T1000 (cell line): ENCODE data around the gene CSH1.
"Not testable (repeated sequence)": the region's sequence is repeated elsewhere in the genome, so short reads cannot be mapped to it uniquely, and the experiment has no call there.

Experiments
- DNase-seq: peaks from one replicate; lab custom pipeline; 2025; ENCODE audit warnings: mixed read lengths; lab: John Stamatoyannopoulos, UW

CSH1 gene

GRCh38 chr17:63904796-63905195 is 8.4 kb upstream of the CSH1 start:
- not testable (repeated sequence) for DNase-seq

- not testable (repeated sequence) for DNase-seq
Measured at GRCh38 chr17:63903787-63904201, 7.4 kb upstream of the CSH1 start.

- DNase-seq = not testable (repeated sequence)
Measured at GRCh38 chr17:63901971-63902370, 5.6 kb upstream of the CSH1 start.

GRCh38 chr17:63898899-63899798 is 2.8 kb upstream of the CSH1 start:
- DNase-seq = not testable (repeated sequence)

- not testable (repeated sequence) for DNase-seq
Measured at GRCh38 chr17:63894821-63895220, 1.6 kb downstream of the CSH1 start.

GRCh38 chr17:63894021-63894420 is 2.4 kb downstream of the CSH1 start:
- not testable (repeated sequence) for DNase-seq

GRCh38 chr17:63892316-63893037 is 3.9 kb downstream of the CSH1 start:
- not testable (repeated sequence) for DNase-seq

- DNase-seq = not testable (repeated sequence)
Measured at GRCh38 chr17:63889026-63889848, 7.1 kb downstream of the CSH1 start.

GRCh38 chr17:63885119-63885518 is 11.3 kb downstream of the CSH1 start:
- not testable (repeated sequence) for DNase-seq

GRCh38 chr17:63882626-63883126 is 13.7 kb downstream of the CSH1 start:
- not testable (repeated sequence) for DNase-seq

GRCh38 chr17:63881935-63882601 is 14.3 kb downstream of the CSH1 start, which contains the start of gene GH2:
Gene GH2, minus strand, starts transcription at chr17:63881944. Its CDS starts 143 bp downstream, at chr17:63881801.
- DNase-seq = no peak

GRCh38 chr17:63881337-63881736 is 15.0 kb downstream of the CSH1 start:
- not testable (repeated sequence) for DNase-seq

GRCh38 chr17:63880706-63881105 is 15.7 kb downstream of the CSH1 start:
- DNase-seq = no peak

- DNase-seq = not testable (repeated sequence)
Measured at GRCh38 chr17:63878413-63878812, 18.0 kb downstream of the CSH1 start.

- not testable (repeated sequence) for DNase-seq
Measured at GRCh38 chr17:63874693-63875092, 21.7 kb downstream of the CSH1 start.

- not testable (repeated sequence) for DNase-seq
Measured at GRCh38 chr17:63874061-63874626, 22.2 kb downstream of the CSH1 start.

- DNase-seq = not testable (repeated sequence)
Measured at GRCh38 chr17:63873577-63873976, 22.8 kb downstream of the CSH1 start, which contains the start of gene CSH2. Gene CSH2, minus strand, starts transcription at chr17:63873677. Its CDS starts 63 bp downstream, at chr17:63873614.

- DNase-seq = not testable (repeated sequence)
Measured at GRCh38 chr17:63871646-63872365, 24.6 kb downstream of the CSH1 start.

- not testable (repeated sequence) for DNase-seq
Measured at GRCh38 chr17:63870292-63870665, 26.1 kb downstream of the CSH1 start.
